ENCODE data around the gene GOLGA5.

Gene GOLGA5

GRCh38 chr14:92883066-92883465 lies 89.0 kb downstream of the GOLGA5 start:
- DNase-seq: no peak

GRCh38 chr14:92884410-92884809 lies 90.3 kb downstream of the GOLGA5 start:
- no peak for DNase-seq

- no peak for DNase-seq
Observed at GRCh38 chr14:92885279-92886061, 91.4 kb downstream of the GOLGA5 start.

- no peak for DNase-seq
Observed at GRCh38 chr14:92886337-92886736, 92.2 kb downstream of the GOLGA5 start.

GRCh38 chr14:92887157-92887556 lies 93.1 kb downstream of the GOLGA5 start:
- no peak for DNase-seq

GRCh38 chr14:92888896-92889295 lies 94.8 kb downstream of the GOLGA5 start:
- DNase-seq: peak; percentile 92

Measured in inflammatory macrophage (primary cell).